GM21576 (cell line): ENCODE results near the gene HERPUD1.
"Not testable (repeated sequence)": the region's sequence is repeated elsewhere in the genome, so short reads cannot be mapped to it uniquely, and the experiment has no call there.

Source experiments
- ATAC-seq: cut with Tn5 transposase; IDR thresholded peaks from one replicate; pipeline ENCODE4 v1.9.1; 2021; ENCODE audit warnings: mild to moderate bottlenecking, moderate library complexity; ENCODE audit not compliant: unreplicated experiment

The HERPUD1 gene

GRCh38 chr16:56931892-56932720, at the start of gene HERPUD1:
Gene HERPUD1, plus strand, starts transcription at chr16:56932142. Its CDS starts 103 bp downstream, at chr16:56932245.
- ATAC-seq: peak; percentile 85

GRCh38 chr16:56883586-56883985, 48.4 kb upstream of the HERPUD1 start:
- ATAC-seq: no peak

GRCh38 chr16:56884026-56884582, 47.8 kb upstream of the HERPUD1 start:
- no peak for ATAC-seq

GRCh38 chr16:56884929-56885328, 47.0 kb upstream of the HERPUD1 start:
- not testable (repeated sequence) for ATAC-seq

- no peak for ATAC-seq
Observed at GRCh38 chr16:56885446-56886162, 46.3 kb upstream of the HERPUD1 start.

GRCh38 chr16:56886296-56886695, 45.6 kb upstream of the HERPUD1 start:
- ATAC-seq: no peak

GRCh38 chr16:56886826-56887225, 45.1 kb upstream of the HERPUD1 start:
- ATAC-seq: no peak

- ATAC-seq: peak; percentile 55
Observed at GRCh38 chr16:56888806-56889205, 43.1 kb upstream of the HERPUD1 start.

GRCh38 chr16:56889206-56889605, 42.7 kb upstream of the HERPUD1 start:
- no peak for ATAC-seq

GRCh38 chr16:56891685-56892084, 40.3 kb upstream of the HERPUD1 start:
- ATAC-seq: no peak

- no peak for ATAC-seq
Observed at GRCh38 chr16:56892705-56893104, 39.2 kb upstream of the HERPUD1 start.

- no peak for ATAC-seq
Observed at GRCh38 chr16:56894331-56894917, 37.5 kb upstream of the HERPUD1 start.

GRCh38 chr16:56895813-56896212, 36.1 kb upstream of the HERPUD1 start:
- ATAC-seq: no peak

GRCh38 chr16:56896244-56896643, 35.7 kb upstream of the HERPUD1 start:
- ATAC-seq: no peak

- ATAC-seq: no peak
Observed at GRCh38 chr16:56897026-56897799, 34.7 kb upstream of the HERPUD1 start.

GRCh38 chr16:56898847-56899246, 33.1 kb upstream of the HERPUD1 start:
- no peak for ATAC-seq

GRCh38 chr16:56903866-56904265, 28.1 kb upstream of the HERPUD1 start:
- ATAC-seq: no peak

GRCh38 chr16:56907401-56907800, 24.5 kb upstream of the HERPUD1 start:
- no peak for ATAC-seq

- no peak for ATAC-seq
Observed at GRCh38 chr16:56909527-56909979, 22.4 kb upstream of the HERPUD1 start.

- ATAC-seq: no peak
Observed at GRCh38 chr16:56910112-56910511, 21.8 kb upstream of the HERPUD1 start.
